ENCODE measurements around the gene TMEM255B.

The TMEM255B gene

GRCh38 chr13:113804017-113804702 is 45.1 kb downstream of the TMEM255B start:
- DNase-seq (ENCODE audit: low read depth) = no peak

GRCh38 chr13:113804703-113805430 is 45.8 kb downstream of the TMEM255B start:
- no peak for DNase-seq (ENCODE audit: low read depth)

DNA sequence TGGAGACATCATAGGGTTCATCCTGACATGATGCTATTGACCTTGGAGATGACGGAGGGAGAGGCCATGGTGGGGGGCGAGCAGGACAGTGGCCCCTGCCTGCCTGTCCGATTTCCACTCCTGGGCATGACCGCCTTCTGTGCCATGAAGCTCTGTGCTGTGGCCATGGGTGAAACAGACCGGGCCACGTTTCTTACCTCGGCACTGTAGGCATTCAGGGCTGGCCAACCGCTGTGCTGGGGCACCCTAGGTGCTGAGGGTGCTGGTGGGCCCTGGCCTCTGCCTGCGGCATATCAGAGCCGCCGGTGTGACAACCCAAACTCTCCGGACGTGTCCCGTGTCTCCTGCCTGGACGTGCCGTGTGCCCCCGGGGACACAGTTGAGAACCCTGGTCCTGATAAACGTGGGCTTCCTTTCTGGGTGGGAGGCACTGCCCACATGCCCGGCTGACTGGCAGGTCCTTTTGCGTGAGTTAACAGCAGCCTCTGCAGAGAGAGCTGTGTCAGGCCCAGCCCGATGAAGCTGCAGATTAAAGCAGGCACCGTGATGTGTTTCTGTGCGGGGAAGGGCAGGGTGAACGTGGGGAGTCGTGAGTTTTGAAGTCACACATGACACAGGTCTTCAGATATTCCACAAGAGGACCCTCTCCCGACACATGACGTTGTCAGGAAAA is 46.5 kb downstream of the TMEM255B start:
- no peak for DNase-seq (ENCODE audit: low read depth)

- DNase-seq (ENCODE audit: low read depth) = no peak
These were observed 47.1 kb downstream of the TMEM255B start for GRCh38 chr13:113806104-113806471.

- no peak for DNase-seq (ENCODE audit: low read depth)
These were observed 47.5 kb downstream of the TMEM255B start for GRCh38 chr13:113806526-113806925.

GRCh38 chr13:113808058-113808834 is 49.2 kb downstream of the TMEM255B start:
- DNase-seq (ENCODE audit: low read depth) = no peak

DNA sequence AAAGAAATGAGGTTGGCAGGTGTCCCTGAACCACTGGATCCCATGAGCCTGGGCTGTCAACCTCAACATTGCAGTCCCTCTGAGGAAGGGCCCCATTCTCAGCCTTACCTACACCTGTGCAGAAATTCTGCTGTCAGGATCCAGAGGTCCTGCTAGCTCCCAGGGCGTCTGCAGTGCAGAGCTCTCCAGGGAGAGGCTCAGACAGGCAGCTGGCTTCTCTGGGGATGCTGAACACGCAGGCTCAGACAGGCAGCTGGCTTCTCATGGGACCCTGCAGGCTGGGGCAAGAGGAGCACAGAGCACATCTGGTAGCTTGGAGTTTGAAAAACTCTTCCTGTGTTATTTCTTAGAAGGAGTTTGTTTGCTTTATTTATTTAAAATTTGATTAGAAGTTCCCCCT is 50.9 kb downstream of the TMEM255B start:
- no peak for DNase-seq (ENCODE audit: low read depth)

DNA sequence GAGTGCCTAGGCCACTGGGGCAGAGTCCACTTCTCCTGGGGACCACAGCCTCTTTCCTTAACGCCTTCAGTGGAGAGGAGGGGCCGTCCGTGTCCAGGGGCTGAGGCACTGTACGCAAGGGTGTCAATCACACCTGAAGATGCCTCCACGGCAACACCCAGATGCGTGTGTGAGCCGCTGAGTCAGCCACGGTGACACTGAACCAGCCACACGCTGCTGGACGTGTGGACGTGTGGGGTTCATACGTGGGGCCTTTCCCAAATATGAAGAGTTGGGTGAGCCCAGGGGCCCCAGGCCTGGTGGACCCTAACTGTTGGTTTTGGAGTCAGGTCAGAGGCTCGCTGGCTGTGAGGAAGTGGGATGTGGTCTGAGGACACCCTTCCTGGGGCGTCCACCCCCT is 51.6 kb downstream of the TMEM255B start:
- DNase-seq (ENCODE audit: low read depth) = no peak

- no peak for DNase-seq (ENCODE audit: low read depth)
These were observed 52.3 kb downstream of the TMEM255B start for GRCh38 chr13:113811081-113811928.

- no peak for DNase-seq (ENCODE audit: low read depth)
These were observed 53.4 kb downstream of the TMEM255B start for GRCh38 chr13:113812178-113813040.

DNA sequence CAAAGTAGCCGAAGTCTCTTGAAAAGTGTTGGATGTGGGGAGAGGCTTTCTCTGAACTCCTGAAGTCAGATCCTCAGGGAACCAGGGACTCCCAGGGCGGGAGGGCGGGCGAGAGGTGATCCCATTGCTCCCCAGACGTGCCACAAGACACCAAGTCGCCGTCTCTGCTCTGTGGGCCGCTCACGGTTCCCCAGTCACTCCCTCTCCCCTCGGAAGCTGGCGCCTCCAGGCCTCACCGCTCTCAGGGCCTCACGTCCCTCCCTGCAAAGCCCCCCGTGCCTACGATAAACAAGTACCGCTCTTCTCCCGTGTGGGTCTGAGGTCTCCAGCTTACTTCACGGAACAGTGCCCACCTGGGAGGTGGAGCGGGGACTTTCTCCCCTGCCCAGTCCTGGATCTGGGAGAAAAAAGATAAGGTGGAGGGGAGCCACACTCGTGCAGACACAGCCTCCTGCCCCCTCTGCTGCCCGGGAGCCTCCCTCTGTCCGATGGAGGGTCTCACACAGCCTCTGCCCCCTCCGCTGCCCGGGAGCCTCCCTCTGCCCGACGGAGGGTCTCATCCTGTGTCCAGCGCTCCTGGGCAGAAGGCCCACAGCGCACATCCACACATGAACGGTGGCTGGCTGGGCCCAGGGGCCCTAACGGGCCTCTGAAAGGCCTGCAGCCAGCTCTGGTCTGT is 54.2 kb downstream of the TMEM255B start:
- no peak for DNase-seq (ENCODE audit: low read depth)

DNA sequence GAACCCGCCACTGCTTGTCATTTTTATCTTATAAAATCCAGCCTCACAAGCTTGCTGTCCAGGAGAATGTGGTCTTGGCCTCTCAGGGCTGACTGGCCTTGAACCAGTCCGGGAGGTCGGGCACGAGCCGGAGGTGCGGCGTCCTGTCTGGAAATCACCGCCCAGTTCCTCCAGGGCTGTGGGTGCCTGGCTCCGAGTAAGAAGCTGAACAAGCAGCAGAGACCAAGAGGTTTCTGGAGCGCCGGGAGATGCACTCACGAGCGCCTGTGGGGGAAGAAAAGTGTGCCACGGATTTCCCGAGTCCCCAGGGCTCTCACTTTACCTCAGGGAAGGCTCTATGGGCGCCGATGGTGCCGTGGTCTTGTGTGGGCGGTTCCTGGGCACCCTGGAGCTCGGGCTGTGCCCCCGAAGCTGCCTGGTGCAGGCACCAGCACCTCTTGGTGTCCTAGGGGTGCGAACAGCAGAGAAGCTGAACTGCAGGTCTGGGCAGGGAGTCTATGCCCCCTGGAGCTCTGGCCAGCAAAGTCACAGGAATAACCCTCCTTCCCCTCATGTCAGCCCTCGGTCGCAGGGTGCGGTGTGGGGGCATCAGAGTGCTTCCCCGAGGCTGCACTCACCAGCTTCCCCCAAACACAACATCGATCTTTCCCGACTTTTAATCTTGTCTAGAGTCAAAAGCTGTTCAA is 54.9 kb downstream of the TMEM255B start:
- DNase-seq (ENCODE audit: low read depth) = no peak

DNA sequence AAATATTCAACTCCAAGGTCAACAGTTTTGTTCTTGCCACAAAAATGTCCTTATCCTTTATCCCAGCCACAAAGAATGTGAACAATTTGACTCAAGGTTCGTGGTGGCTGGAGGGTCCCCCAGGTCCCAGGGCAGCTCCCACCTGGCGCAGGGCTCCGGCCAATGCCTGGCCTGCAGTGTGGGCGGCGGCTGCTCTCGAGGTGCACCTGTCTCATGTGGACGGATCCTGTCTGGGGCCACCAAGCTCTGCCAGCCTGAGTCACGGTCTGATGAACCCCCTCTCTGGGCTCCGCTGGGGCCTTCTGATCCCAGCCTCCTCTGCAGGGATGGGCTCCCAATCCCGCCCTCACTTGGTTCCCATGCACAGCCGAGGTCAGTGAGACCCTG is 55.4 kb downstream of the TMEM255B start:
- no peak for DNase-seq (ENCODE audit: low read depth)

- DNase-seq (ENCODE audit: low read depth) = no peak
These were observed 56.4 kb downstream of the TMEM255B start for GRCh38 chr13:113815151-113816058.

- DNase-seq (ENCODE audit: low read depth) = no peak
These were observed 57.4 kb downstream of the TMEM255B start for GRCh38 chr13:113816254-113816929.

DNA sequence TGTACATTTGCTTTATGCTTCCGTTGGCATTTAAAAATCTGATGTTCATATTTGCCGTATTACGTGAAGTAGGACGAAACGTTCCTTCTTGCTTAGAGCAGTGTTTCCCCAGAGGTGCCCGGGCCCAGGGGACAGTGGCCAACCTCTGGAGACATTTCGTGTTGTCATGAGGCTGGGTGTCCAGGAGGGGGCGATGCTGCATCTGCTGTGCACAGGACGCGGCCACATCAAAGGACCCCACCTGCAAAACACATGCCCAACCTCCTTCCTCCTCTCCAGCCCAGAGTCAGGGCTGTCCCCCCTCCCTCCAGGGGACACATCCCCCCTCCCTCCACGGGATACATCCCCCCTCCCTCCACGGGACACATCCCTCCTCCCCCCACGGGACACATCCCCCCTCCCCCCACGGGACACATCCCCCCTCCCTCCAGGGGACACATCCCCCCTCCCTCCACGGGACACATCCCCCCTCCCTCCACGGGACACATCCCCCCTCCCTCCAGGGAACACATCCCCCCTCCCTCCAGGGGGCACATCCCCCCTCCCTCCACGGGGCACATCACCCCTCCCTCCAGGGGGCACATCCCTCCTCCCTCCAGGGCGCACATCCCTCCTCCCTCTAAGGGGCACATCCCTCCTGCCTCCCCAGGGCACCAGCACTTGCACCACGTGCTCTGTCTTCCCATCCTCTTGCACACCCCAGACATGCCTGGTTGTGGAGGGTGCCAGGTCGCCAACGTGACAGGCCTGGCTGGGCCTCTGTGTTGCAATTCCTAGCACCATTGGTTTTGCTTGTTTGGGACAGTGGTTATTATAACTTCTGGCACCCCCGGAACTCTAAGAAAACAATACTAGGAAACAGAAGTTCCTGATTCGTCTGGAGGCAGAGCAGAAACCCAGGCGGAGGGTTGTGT is 58.2 kb downstream of the TMEM255B start:
- peak; percentile 96 for DNase-seq (ENCODE audit: low read depth)
